Measurements from ENCODE around the gene LDHAL6A. TPM values are rescaled to one million over a fixed set of nuclear protein-coding genes. Genes with fewer than 3 reads are reported as not detected.

Gene LDHAL6A
- total RNA-seq, 2 donors from 2014 or later = not detected

DNA sequence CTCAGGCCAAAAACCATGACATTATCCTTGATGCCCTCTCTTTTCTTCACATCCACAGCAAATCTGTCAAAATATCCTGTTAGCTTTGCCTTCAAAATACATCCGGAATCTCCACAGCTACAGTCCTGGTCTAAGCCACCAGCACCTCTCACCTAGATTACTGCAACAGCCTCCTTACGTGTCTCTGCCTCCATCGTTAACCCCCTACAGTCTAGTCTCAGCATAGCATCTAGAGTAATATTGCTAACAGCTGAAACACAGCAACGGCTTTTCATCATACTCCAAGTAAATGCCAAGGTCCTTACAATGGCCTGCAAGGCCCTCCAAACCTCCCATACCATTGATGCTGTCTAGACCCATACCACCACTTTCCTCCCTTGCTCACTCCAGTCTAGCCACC is 66.7 kb downstream of the LDHAL6A start:
- Mint-ChIP-seq H3K36me3 (ENCODE audit: low read depth) (peaks cover 27% of the 10 kb centered on the region), H3K4me3 (no peak overlapping the region), H3K9me3 (no peaks in the 10 kb centered on the region), H3K4me1 (peaks cover 8% of the 10 kb centered on the region), H3K27me3 (ENCODE audit: insufficient read depth) (no peaks in the 10 kb centered on the region), H3K27ac (peak overlapping the region; percentile 18)
- H3K9ac ChIP-seq (ENCODE audit: extremely low read depth, low read length, poor library complexity, severe bottlenecking) = no peak overlapping the region
- H3K36me3 ChIP-seq (ENCODE audit: control insufficient read depth, insufficient read depth, low read length) = peaks cover 20% of the 10 kb centered on the region
- no peak overlapping the region for H3K4me3 ChIP-seq (ENCODE audit: low read length)
- H3K27ac ChIP-seq (ENCODE audit: low read depth, low read length) = no peak overlapping the region
- H3K4me1 ChIP-seq (ENCODE audit: control insufficient read depth, insufficient read depth, low read length) = no peaks in the 10 kb centered on the region
- H3K9me3 ChIP-seq (ENCODE audit: control insufficient read depth, low read length) = no peaks in the 10 kb centered on the region
- TF ChIP-seq, protein P1, sequence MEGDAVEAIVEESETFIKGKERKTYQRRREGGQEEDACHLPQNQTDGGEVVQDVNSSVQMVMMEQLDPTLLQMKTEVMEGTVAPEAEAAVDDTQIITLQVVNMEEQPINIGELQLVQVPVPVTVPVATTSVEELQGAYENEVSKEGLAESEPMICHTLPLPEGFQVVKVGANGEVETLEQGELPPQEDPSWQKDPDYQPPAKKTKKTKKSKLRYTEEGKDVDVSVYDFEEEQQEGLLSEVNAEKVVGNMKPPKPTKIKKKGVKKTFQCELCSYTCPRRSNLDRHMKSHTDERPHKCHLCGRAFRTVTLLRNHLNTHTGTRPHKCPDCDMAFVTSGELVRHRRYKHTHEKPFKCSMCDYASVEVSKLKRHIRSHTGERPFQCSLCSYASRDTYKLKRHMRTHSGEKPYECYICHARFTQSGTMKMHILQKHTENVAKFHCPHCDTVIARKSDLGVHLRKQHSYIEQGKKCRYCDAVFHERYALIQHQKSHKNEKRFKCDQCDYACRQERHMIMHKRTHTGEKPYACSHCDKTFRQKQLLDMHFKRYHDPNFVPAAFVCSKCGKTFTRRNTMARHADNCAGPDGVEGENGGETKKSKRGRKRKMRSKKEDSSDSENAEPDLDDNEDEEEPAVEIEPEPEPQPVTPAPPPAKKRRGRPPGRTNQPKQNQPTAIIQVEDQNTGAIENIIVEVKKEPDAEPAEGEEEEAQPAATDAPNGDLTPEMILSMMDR (conservative IDR thresholded peaks at IDR 0.05) = peak; percentile 60
- WGBS, 2 experiments (ENCODE audit: insufficient coverage in 1 of 2, insufficient read length in 1 of 2) = 86 to 87% methylated on average over 4 of the region's 4 CpGs
- no peaks in the 10 kb centered on the region for H3K27me3 ChIP-seq (ENCODE audit: control insufficient read depth, insufficient read depth, low read length, poor library complexity, severe bottlenecking)
- peak; percentile 45 for DNase-seq

DNA sequence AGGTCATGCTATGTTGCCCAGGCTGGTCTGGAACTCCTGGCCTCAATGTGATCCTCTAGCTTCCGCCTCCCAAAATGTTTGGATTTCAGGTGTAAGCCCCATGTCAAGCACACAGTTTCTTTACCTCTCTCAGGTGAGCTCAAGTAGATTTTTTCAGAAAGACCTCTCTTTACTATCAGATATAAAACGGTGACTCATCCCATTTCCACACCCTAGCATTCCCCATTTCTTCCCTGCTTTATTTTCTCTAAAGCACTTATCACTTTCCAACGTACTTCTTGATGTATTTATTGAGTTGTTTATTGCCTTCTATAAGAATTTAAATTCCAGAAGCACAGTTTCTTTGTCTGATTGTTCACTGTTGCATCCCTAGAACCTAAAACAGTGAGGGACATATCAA is 67.4 kb downstream of the LDHAL6A start:
- TF ChIP-seq, protein P1 (conservative IDR thresholded peaks at IDR 0.05) = no peak
- Mint-ChIP-seq H3K4me3 (no peak overlapping the region), H3K9me3 (no peaks in the 10 kb centered on the region), H3K4me1 (peaks cover 11% of the 10 kb centered on the region), H3K27ac (peak overlapping the region; percentile 15), H3K36me3 (ENCODE audit: low read depth) (peaks cover 25% of the 10 kb centered on the region), H3K27me3 (ENCODE audit: insufficient read depth) (no peaks in the 10 kb centered on the region)
- H3K27me3 ChIP-seq (ENCODE audit: control insufficient read depth, insufficient read depth, low read length, poor library complexity, severe bottlenecking) = no peaks in the 10 kb centered on the region
- no peak overlapping the region for H3K4me3 ChIP-seq (ENCODE audit: low read length)
- peaks cover 13% of the 10 kb centered on the region for H3K36me3 ChIP-seq (ENCODE audit: control insufficient read depth, insufficient read depth, low read length)
- no peak overlapping the region for H3K9ac ChIP-seq (ENCODE audit: extremely low read depth, low read length, poor library complexity, severe bottlenecking)
- no peak overlapping the region for H3K27ac ChIP-seq (ENCODE audit: low read depth, low read length)
- WGBS, 2 experiments (ENCODE audit: insufficient coverage in 1 of 2, insufficient read length in 1 of 2) = 99 to 100% methylated on average over 2 to 3 of the region's 3 CpGs
- H3K4me1 ChIP-seq (ENCODE audit: control insufficient read depth, insufficient read depth, low read length) = no peaks in the 10 kb centered on the region
- no peaks in the 10 kb centered on the region for H3K9me3 ChIP-seq (ENCODE audit: control insufficient read depth, low read length)
- no peak for DNase-seq

DNA sequence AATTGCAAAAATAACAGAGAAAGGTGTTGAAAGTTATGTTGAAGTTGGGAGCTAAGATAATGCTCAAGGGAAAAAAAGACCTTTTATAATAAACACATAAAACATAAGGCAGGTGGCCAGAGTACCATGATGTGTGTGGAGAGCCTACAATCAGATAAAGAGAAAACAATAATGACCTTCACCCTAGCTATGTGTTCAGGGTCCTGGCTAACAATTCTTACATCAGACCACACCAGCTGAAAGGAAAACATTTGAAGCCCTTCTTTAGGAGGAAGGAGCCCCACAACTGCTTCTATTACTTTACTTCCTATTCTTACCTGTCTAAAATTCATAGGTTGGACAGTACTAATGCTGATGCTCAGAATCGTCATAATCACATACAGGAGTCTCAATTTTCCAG is 68.6 kb downstream of the LDHAL6A start:
- 87 to 100% methylated on average over 1 of the region's 1 CpG for WGBS, 2 experiments (ENCODE audit: insufficient coverage in 1 of 2, insufficient read length in 1 of 2)
- no peaks in the 10 kb centered on the region for H3K9me3 Mint-ChIP-seq
- Histone ChIP-seq H3K4me3 (ENCODE audit: low read length) (no peak overlapping the region), H3K27ac (ENCODE audit: low read depth, low read length) (no peak overlapping the region), H3K9me3 (ENCODE audit: control insufficient read depth, low read length) (no peaks in the 10 kb centered on the region), H3K9ac (ENCODE audit: extremely low read depth, low read length, poor library complexity, severe bottlenecking) (no peak overlapping the region), H3K27me3 (ENCODE audit: control insufficient read depth, insufficient read depth, low read length, poor library complexity, severe bottlenecking) (no peaks in the 10 kb centered on the region), H3K4me1 (ENCODE audit: control insufficient read depth, insufficient read depth, low read length) (no peaks in the 10 kb centered on the region), H3K36me3 (ENCODE audit: control insufficient read depth, insufficient read depth, low read length) (peaks cover 5% of the 10 kb centered on the region)
- H3K36me3 Mint-ChIP-seq (ENCODE audit: low read depth) = peaks cover 22% of the 10 kb centered on the region
- no peak overlapping the region for H3K27ac Mint-ChIP-seq
- no peak overlapping the region for H3K4me3 Mint-ChIP-seq
- peaks cover 11% of the 10 kb centered on the region for H3K4me1 Mint-ChIP-seq
- TF ChIP-seq, protein P1 (conservative IDR thresholded peaks at IDR 0.05) = no peak
- H3K27me3 Mint-ChIP-seq (ENCODE audit: insufficient read depth) = no peaks in the 10 kb centered on the region
- no peak for DNase-seq

All from endodermal cell (in vitro differentiated cells).